HG02970 (cell line): Measurements from ENCODE around the gene PSMC3IP.
"Not testable (repeated sequence)": the region's sequence is repeated elsewhere in the genome, so short reads cannot be mapped to it uniquely, and the experiment has no call there.

Experiments used
- ATAC-seq: cut with Tn5 transposase; IDR thresholded peaks from one replicate; pipeline ENCODE4 v1.9.1; 2021; ENCODE audit warnings: mild to moderate bottlenecking, moderate library complexity, moderate number of reproducible peaks; ENCODE audit not compliant: unreplicated experiment, low FRiP score

Gene PSMC3IP

GRCh38 chr17:42562388-42563142 is 15.0 kb downstream of the PSMC3IP start:
- ATAC-seq, result no peak

- no peak for ATAC-seq
Observed at GRCh38 chr17:42561897-42562387, 15.6 kb downstream of the PSMC3IP start, which contains the start of gene COASY. COASY (plus strand) TSS chr17:42562148; CDS start chr17:42562623, 475 bp downstream.

- no peak for ATAC-seq
Observed at GRCh38 chr17:42560246-42560645, 17.3 kb downstream of the PSMC3IP start.

- ATAC-seq, result no peak
Observed at GRCh38 chr17:42559075-42559474, 18.5 kb downstream of the PSMC3IP start.

GRCh38 chr17:42555961-42556617 is 21.4 kb downstream of the PSMC3IP start:
- not testable (repeated sequence) for ATAC-seq

GRCh38 chr17:42555122-42555622 is 22.4 kb downstream of the PSMC3IP start:
- ATAC-seq, result no peak

GRCh38 chr17:42554250-42555121 is 23.0 kb downstream of the PSMC3IP start:
- ATAC-seq, result no peak

- ATAC-seq, result no peak
Observed at GRCh38 chr17:42553866-42554249, 23.7 kb downstream of the PSMC3IP start.

GRCh38 chr17:42553161-42553818 is 24.2 kb downstream of the PSMC3IP start:
- ATAC-seq, result no peak

GRCh38 chr17:42552736-42553135 is 24.8 kb downstream of the PSMC3IP start, which contains the start of gene HSD17B1:
HSD17B1 (plus strand) TSS chr17:42552923; CDS start chr17:42552934, 11 bp downstream.
- ATAC-seq, result not testable (repeated sequence)

- no peak for ATAC-seq
Observed at GRCh38 chr17:42548993-42549755, 28.4 kb downstream of the PSMC3IP start.

- ATAC-seq, result peak; percentile 61
Observed at GRCh38 chr17:42548070-42548837, 29.3 kb downstream of the PSMC3IP start.

- no peak for ATAC-seq
Observed at GRCh38 chr17:42547698-42548069, 29.8 kb downstream of the PSMC3IP start.

GRCh38 chr17:42547001-42547461 is 30.5 kb downstream of the PSMC3IP start:
- no peak for ATAC-seq

GRCh38 chr17:42545755-42546505 is 31.6 kb downstream of the PSMC3IP start:
- ATAC-seq, result not testable (repeated sequence)

- no peak for ATAC-seq
Observed at GRCh38 chr17:42544874-42545283, 32.6 kb downstream of the PSMC3IP start.

- no peak for ATAC-seq
Observed at GRCh38 chr17:42543190-42544079, 34.1 kb downstream of the PSMC3IP start.
